D721Med (cell line): Measurements from ENCODE around the gene LMO7.

Source experiments
- DNase-seq: peaks from one replicate; pipeline ENCODE4 v3.0.0; 2011; ENCODE audit warnings: low spot score; ENCODE audit not compliant: insufficient read length
- FAIRE-seq: peaks from 2 replicates; lab custom pipeline; 2011; peaks lifted over from hg19 to GRCh38; lab: Jason Lieb, UNC
- CTCF ChIP-seq: IDR thresholded peaks from 2 replicates; pipeline ENCODE4 v1.5.1; 2012; ENCODE audit warnings: mild to moderate bottlenecking, control low read depth; ENCODE audit not compliant: insufficient read depth; ENCODE audit errors: missing control alignments

LMO7 gene

GRCh38 chr13:75829830-75830229 is 193.7 kb downstream of the LMO7 start:
- DNase-seq, result no peak
- no peak for FAIRE-seq
- no peak for TF ChIP-seq CTCF

GRCh38 chr13:75830842-75831241 is 194.7 kb downstream of the LMO7 start:
- FAIRE-seq (no peak), DNase-seq (no peak)
- no peak for TF ChIP-seq CTCF

- DNase-seq, result no peak
- FAIRE-seq, result no peak
- TF ChIP-seq CTCF, result no peak
Measured at GRCh38 chr13:75831389-75831788, 195.3 kb downstream of the LMO7 start.

GRCh38 chr13:75832812-75833211 is 196.7 kb downstream of the LMO7 start:
- no peak for FAIRE-seq
- TF ChIP-seq CTCF, result no peak

GRCh38 chr13:75836441-75836840 is 200.3 kb downstream of the LMO7 start:
- FAIRE-seq, result no peak
- no peak for DNase-seq
- TF ChIP-seq CTCF, result no peak

More at GRCh38 chr13:75832812-75833211, 196.7 kb downstream of the LMO7 start:
- DNase-seq, result no peak

- no peak for FAIRE-seq
- TF ChIP-seq CTCF, result no peak
- DNase-seq, result no peak
Measured at GRCh38 chr13:75838366-75839005, 202.4 kb downstream of the LMO7 start.

- no peak for TF ChIP-seq CTCF
- FAIRE-seq (no peak), DNase-seq (no peak)
Measured at GRCh38 chr13:75839406-75839805, 203.3 kb downstream of the LMO7 start.
